NOMO-1 treated with dmso at 0.1 percent for 144 hours (cell line): ENCODE data around the gene CFAP54.
"Not testable (repeated sequence)": the region's sequence is repeated elsewhere in the genome, so short reads cannot be mapped to it uniquely, and the experiment has no call there.

Experiments used
- DNase-seq: peaks from one replicate; lab custom pipeline; 2025; ENCODE audit not compliant: unreplicated experiment; lab: John Stamatoyannopoulos, UW

CFAP54 gene

DNA sequence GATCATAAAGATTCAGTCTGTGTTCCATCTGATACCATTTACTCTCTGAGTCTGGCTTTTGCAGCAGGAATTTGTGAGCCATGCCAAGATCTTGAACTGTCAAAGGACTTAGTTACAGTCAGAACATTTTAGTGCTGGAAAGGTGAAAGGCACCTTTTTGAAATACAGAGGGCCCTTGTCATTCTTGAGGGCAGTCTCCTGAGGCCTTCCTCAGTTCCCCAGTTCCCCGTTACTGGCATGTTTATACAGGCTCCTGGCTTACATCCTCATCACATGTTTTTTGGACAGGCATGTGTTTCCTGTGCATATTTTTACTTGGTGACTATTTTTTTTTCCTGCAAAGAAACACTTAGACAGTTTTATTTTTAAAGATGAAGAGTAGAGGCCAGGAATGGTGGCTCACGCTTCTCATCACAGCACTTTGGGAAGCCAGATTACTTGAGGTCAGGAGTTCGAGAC is 21.0 kb downstream of the CFAP54 start:
- DNase-seq: no peak

DNA sequence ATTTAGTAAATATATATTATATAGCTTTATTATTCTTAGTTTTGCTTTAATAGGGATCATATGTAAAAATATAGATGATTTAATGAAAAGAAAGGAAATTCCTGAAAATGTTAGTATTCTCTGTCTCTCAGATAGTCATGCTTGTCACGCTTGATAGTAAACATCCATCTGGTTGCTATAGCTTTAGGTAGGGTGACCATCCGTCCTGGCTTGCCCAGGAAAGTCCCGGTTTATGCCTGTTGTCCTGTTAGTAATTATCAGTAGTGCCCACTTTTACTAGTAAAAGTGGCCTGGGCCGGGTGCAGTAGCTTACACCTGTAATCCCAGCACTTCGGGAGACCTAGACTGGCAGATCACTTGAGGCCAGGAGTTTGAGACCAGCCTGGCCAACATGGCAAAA is 23.8 kb downstream of the CFAP54 start:
- DNase-seq: no peak

DNA sequence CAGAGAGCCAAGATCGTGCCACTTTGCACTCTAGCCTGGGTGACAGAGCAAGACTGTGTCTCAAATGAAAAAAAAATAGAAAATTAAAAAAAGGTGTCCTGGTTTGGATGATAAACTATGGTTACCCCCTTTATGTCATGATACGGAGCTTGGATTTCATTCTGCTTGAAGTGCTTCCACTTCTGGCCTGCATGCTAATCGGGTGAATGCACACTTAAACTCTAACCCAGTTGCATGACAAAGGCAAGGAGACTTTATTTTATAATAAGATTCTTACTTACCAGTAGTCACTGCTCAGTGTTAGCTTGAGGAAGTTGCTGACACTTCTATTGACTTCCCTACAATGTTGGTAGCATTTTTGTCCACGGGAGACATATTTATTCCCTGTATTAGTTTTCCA is 24.3 kb downstream of the CFAP54 start:
- DNase-seq: no peak

DNA sequence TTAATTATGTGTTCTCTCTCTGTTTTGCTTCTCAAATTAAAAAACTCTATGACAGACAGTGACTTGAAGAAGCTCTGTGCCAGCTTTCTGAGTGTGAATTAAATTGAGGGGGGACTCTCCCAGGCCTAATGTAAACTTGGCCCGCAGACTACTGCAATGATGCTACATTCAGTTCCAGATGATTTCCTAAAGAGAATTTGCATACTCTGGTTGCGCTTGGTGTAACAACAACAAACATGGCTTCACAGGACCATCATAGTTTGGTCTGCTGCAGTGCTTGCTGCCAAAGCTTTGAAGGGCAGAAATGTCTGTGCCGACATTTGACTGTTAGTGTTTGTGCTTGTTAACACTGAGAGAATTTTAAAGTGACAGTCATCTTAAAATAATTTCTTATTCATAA is 25.0 kb downstream of the CFAP54 start:
- DNase-seq: no peak

DNA sequence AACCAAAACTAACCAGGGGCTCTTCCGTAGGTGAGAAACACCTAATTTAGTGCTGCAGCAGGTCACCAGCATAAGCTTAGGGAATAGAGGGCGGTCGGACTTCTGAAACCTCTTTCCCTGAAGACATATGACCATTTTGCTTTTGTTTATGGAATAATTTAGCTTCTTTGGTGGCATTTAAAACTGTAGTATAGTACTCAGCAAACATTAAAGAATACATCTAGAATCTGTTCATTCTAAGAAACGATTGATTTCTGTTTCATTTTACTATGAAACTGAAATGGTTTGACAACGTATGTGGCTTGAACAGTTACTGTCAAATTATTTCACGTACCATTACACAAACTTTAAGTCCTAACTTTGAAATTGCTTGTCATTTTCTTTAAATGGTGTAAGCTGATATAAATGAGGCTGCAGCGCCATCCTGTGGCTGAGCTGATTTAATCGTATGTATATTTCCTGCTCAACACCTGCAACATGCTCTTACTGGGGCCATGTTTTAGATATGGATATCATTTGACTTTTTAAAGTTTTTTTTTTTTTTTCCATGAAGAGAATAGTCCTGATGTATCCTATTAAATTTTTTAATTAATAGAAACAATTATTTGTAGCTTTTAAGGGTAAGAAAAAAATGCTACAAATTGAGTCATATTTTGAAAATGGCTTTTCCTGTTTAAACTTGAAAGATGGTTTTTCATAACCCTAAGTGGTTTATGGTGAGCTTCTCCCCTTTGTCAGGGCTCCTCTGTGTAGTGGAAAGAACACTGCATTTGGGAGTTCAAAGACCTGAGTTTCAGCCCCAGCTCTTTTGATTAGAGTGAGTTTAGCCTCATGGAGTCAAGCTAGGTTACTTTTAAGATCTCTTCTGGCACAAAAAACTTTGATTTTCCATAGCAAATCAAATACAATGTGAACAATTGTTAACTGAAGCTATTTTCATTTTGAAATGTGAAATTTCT is 27.4 kb downstream of the CFAP54 start:
- DNase-seq: no peak

DNA sequence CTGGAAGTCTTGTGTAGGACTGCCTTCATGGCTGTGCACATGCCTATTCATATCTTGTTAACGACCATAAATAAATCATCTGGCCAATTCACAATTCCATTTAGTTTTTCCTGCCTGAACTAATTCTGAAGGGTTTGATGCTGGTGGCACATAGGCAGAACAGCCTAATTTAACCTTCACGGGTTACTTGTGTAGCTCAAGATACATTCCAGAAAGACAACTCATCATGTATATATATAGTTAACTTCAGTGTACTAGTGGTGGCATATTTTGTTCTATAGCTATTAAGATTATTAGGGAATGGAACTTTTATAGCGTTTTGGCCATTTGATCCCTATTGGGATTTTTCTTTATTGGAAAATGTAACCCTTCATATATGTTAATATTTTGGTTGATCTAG is 31.4 kb downstream of the CFAP54 start:
- no peak for DNase-seq

DNA sequence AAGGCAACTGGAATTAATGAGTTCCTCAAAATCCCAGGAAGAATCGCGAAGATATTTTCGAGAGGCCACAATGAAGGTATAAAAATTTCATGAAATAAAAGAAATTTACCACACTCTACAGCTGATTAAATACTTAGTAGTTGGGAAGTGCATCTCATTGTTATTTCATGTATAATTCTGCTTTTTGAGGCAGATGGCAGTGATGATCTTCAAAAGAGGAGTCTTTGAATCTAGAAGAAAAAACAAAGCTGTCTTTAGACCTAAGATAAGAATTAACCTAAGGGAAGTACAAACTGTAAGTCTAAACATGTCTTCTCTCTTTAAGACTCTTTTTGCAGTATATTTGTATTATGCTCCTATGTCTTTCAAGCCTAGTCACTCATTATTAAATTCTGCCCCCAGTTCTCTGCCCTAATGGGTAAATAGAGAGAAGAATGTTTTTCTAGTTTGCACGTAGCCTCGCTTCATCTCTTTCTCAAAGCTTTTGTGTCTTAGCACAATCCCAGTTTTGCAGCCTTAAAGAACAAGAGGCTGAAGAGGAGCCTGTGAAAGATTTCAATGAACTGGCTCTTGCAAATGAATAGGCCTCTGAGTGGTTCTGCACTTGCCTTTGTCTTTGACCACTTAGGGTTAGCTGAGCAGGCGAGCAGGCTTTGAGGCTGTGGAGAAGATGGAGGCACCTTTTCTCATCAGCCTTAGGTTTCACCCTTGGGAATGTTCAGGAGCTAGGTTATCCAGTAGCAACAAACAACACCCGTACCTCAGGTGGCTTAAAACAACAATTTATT is 32.7 kb downstream of the CFAP54 start:
- DNase-seq: no peak

DNA sequence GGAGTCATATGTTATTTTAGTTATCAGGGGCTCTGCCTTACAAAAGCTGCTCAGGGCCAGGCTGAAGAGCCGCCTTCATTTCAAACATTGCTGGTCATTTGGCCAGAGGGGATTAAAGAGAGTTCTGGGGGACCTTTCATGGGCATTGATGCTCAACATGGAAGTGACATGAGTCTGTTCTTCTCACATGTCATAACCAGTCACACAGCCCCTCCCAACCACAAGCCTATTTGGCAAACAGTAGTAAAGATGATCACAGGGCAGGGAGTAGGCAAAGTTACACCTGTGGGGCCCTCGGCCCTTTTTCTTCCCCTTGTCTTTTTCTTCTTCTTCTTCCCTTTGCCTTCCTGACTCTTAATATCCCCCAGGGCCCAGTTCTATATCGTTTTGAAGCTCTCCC is 33.3 kb downstream of the CFAP54 start:
- DNase-seq: no peak

DNA sequence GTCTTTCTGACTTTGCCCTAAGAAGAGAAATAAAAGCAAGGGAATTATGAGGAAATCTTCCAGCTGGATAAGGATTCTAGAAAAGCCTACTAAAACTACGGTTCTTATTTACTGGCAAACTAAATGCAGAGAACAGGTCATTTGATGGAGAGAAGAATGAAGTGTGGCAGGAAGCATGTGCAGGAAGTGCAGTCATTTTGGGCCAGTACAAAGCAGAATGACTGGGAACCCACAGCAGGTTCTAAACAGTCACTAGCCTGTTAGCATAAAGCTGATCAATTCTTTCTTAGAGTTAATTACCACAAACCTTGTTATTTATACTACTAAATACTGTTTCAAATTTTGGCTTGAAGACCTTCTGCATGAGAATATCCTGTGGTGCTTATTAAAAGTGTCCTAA is 36.7 kb downstream of the CFAP54 start:
- DNase-seq: no peak

DNA sequence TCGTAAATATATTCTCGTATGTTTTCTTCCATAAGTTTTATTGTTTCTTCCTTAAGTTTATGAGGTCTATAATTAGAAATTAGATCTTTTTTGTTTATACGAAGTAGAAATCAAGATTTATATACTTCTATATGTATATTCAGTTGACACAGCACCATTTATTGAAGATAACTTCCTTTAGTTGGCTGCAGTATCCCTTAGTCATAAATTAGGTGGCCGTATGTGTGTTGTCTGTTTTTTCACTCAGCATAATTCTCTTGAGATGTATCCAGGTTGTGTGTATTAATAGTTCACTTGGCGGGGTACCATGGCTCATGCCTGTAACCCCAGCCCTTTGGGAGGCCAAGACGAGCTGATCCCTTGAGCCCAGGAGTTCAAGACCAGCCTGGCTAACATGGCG is 40.5 kb downstream of the CFAP54 start:
- no peak for DNase-seq

DNA sequence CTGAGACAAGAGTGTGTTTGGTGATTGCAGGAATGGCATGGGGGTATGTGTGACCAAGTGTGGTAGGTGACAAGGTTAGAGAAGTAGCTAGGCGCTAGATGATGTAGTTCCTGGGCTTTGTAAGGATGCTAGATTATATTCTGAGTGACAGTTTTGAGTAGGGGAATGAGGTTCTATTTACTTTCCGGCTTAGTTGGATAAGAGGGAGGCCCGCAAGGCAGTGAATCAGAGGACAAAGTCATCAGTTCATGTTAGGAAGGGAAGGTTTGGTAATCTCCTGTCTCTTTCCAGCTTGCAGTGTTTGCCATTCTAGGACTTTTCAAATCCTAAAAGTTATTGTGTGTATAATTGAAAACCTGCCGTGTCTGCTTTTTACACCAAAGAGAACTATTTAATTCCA is 45.0 kb downstream of the CFAP54 start:
- DNase-seq: no peak

DNA sequence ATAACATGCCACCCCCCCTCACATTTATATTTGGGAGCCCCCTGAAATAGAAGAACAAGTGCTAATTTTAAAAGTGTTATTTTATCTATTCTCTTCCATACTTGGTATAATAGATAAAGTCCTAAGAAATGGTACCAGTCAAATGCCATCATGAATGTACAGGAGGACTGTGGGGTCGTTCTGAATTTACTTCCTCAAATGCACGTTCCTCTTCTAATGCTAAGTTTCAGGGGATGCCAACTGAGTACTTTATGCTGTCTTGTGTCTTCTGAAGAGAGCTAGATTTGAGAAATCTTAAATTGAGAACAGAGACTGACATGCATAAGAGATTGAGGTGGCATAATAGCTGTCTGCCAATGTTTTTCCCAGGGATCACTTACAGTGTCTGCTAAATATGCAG is 59.0 kb downstream of the CFAP54 start:
- DNase-seq: no peak

DNA sequence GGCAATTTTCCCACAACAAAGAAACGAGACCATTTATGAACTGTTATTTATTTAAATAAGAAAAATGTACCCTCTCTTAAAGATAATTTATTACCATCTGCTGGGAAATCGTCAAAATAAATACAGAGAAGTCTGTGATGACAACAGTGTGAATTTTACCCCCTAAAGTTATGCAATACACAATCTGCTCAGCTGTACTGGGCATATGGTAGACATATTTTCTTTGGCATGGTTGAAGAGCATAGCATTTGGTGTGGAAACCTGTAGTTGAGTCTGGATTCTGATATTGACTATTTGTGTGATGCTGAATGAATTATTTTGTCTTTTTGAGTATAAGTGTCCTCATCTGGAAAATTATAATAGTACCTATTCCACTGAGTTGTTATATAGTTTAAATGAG is 60.0 kb downstream of the CFAP54 start:
- DNase-seq: no peak

DNA sequence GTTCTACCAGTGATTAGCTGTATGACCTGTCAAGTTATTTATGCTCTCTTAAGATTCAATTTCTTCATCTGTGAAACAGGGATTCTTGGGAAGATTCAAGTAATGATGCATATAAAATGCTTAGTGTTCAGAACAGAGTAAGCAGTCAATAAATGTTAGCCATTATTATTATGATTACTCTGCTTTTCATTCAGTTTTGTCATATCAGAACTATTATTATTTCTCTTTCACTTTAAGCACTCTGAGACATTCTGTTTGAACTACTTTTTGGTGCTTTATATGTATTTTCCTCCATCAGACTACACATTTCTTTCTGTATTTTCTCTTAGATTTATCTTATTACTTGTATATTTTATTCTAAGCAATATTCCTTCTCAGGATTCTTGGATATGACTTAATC is 81.2 kb downstream of the CFAP54 start:
- no peak for DNase-seq

DNA sequence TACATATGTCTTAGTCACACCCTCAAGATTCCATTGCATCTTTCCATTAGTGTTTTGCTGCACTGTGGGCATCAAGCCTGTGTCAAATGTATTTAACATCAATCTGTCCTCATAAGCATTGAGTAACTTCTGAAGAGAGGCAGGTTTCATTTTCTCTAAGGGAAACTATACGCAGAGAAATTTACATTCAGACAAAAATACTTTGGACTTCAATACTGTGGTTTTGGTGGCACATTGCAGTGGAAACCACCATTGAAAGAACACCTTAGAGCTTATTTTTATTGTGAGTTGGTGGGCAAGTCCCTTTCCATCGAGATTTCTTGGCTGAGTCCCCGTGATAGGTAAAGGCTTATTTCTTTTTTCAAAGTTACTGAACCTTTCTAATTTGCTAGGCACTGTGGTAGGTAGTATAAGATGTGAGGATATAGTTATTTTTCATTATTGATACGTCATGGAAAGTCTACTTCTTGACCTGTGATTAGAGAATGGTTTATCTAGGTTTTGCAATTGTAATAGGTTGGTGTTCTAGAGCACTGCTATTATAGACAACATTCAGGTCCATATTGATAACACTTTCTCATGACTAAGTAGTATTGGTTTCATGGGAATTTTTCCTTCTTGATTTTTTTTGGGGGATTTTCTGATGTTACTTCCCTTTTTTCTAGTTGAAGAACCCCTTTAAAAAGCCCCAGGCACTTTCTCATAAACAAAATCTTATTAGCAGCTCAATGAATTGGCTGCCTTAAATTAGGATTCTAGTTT is 81.9 kb downstream of the CFAP54 start:
- no peak for DNase-seq

DNA sequence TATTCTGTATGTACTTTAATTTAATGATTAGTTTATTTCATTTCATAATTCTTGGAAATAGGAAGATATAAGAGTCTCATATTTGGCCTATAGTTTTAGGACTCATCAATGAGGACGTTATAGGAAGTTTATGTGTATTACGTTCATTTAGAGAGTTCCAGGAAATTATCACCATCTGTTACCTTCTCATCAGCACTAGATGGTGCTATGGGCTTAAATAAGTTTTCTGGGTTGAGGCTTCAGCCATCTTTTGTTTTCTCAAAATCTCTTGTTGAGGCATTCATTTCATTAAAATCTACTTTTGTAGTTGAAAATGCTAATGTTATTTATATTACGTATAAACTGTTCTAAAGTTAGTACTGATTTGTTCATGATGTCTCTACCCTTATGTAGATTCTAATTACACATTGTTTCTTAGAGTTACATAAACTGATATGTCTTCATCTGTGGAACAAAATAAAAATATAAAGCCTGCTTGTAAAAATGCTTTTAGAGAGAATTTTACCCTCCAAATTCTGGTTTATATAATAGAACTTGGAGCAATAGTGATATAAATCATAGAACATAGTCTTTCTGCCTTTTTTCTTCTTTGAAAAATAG is 89.2 kb downstream of the CFAP54 start:
- DNase-seq: peak; percentile 42

DNA sequence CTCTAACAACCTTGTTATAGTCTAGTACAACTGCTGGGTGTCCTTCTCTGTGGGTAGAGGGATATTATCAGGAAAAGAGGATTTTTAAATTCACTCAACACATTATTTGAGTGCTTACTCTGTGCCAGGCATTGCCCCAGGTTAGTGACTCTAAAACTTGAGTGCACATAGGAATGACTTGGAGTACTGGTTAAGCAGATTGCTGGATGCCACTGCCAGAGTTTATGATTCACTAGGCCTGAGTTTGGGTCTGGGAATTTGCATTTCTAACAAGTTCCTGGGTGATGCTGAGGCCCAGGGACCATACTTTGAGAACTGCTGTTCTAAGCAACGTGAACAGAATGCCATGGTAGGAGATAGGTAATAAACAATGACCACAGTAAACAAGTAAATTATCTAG is 96.6 kb downstream of the CFAP54 start:
- no peak for DNase-seq

DNA sequence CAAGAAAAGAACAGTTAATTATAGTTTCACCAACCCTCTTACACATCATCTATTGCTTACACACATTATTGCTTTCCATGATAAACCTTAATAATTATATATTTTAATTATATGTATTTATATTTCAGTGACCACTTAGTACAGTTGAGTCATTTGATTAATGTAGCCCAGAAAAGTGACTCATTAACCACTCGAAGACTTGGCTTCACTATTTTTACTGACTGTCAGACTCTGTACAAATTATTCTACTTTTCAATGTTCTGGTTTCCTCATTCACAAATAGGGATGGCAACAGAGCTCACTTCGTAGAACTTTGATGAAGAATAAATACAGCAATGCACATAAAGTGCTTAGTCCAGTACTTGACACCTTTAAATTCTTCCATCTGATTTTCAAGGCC is 98.3 kb downstream of the CFAP54 start:
- no peak for DNase-seq

DNA sequence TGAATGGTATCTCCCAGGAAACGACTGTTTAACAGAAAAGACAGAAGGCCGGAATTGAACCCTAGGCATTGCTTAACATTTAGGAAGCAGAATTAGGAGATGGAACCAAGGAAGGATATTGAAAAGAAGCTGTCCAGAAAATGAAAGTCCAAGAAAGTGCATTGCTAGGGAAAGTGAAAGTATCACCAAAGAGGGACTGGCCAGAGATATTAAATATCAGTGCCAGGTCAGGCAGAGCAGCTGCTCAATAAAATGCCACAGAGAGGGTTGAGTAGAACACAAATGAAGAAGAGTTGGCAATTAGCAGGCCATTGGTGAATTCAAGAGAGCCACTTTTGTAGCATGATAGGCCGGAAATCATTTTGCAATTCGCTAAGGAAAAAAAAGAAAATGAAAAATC is 101.6 kb downstream of the CFAP54 start:
- no peak for DNase-seq

DNA sequence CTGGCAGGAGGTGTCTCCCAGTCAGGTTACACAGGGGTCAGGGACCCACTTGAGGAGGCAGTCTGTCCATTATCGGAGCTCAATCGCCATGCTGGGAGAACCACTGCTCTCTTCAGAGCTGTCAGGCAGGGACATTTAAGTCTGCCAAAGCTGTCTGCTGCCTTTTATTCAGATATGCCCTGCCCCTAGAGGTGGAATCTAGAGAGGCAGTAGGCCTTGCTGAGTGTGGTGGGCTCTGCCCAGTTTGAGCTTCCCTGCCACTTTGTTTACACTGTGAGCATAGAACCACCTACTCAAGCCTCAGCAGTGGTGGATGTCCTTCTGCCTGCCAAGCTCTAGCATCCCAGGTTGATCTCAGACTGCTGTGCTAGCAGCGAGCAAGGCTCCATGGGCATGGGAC is 115.0 kb downstream of the CFAP54 start:
- not testable (repeated sequence) for DNase-seq

DNA sequence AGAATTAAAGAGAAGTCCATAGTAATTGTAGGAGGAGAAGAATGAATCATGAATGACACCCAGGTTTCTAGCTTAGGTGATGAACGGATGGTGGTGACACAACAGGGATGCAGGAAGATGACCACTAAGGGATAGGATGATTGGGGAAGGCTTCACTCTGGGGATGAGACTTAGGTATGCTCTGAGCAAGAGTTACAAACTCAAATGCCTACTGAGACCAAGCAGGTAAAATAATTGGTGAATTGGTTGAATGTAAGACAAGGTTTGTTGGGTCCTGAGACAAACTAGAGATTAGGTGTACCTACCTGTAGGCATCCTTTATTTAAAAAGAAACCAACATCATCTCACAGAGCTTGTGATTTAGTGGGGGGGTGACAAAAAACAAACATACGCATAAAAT is 116.3 kb downstream of the CFAP54 start:
- no peak for DNase-seq
